ENCODE data around the gene HOXB3.

- TF ChIP-seq ZC3H10 (CRISPR knock-in tag; IDR thresholded peaks at IDR 0.05) (no peak), OSR1 (CRISPR knock-in tag; IDR thresholded peaks at IDR 0.05) (no peak), ZNF565 (CRISPR knock-in tag; conservative IDR thresholded peaks at IDR 0.05; ENCODE audit: low read depth) (no peak), SNAI2 (CRISPR knock-in tag; IDR thresholded peaks at IDR 0.05) (no peak), ZFP3 (CRISPR knock-in tag; IDR thresholded peaks at IDR 0.05) (no peak), ESRRG (CRISPR knock-in tag; IDR thresholded peaks at IDR 0.05) (no peak), ARNTL (CRISPR knock-in tag; IDR thresholded peaks at IDR 0.05; ENCODE audit: borderline replicate concordance, low read depth) (no peak), BACH2 (CRISPR knock-in tag; IDR thresholded peaks at IDR 0.05; ENCODE audit: borderline replicate concordance) (no peak)
- TF ChIP-seq, protein P1, sequence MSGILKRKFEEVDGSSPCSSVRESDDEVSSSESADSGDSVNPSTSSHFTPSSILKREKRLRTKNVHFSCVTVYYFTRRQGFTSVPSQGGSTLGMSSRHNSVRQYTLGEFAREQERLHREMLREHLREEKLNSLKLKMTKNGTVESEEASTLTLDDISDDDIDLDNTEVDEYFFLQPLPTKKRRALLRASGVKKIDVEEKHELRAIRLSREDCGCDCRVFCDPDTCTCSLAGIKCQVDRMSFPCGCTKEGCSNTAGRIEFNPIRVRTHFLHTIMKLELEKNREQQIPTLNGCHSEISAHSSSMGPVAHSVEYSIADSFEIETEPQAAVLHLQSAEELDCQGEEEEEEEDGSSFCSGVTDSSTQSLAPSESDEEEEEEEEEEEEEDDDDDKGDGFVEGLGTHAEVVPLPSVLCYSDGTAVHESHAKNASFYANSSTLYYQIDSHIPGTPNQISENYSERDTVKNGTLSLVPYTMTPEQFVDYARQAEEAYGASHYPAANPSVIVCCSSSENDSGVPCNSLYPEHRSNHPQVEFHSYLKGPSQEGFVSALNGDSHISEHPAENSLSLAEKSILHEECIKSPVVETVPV (CRISPR knock-in tag; IDR thresholded peaks at IDR 0.05): no peak
- TF ChIP-seq, protein P2, sequence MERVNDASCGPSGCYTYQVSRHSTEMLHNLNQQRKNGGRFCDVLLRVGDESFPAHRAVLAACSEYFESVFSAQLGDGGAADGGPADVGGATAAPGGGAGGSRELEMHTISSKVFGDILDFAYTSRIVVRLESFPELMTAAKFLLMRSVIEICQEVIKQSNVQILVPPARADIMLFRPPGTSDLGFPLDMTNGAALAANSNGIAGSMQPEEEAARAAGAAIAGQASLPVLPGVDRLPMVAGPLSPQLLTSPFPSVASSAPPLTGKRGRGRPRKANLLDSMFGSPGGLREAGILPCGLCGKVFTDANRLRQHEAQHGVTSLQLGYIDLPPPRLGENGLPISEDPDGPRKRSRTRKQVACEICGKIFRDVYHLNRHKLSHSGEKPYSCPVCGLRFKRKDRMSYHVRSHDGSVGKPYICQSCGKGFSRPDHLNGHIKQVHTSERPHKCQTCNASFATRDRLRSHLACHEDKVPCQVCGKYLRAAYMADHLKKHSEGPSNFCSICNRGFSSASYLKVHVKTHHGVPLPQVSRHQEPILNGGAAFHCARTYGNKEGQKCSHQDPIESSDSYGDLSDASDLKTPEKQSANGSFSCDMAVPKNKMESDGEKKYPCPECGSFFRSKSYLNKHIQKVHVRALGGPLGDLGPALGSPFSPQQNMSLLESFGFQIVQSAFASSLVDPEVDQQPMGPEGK (CRISPR knock-in tag; IDR thresholded peaks at IDR 0.05; ENCODE audit: borderline replicate concordance): no peak
- TF ChIP-seq, protein P3, sequence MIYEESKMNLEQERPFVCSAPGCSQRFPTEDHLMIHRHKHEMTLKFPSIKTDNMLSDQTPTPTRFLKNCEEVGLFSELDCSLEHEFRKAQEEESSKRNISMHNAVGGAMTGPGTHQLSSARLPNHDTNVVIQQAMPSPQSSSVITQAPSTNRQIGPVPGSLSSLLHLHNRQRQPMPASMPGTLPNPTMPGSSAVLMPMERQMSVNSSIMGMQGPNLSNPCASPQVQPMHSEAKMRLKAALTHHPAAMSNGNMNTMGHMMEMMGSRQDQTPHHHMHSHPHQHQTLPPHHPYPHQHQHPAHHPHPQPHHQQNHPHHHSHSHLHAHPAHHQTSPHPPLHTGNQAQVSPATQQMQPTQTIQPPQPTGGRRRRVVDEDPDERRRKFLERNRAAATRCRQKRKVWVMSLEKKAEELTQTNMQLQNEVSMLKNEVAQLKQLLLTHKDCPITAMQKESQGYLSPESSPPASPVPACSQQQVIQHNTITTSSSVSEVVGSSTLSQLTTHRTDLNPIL (CRISPR knock-in tag; IDR thresholded peaks at IDR 0.05; ENCODE audit: low read depth): no peak
Measured at GRCh38 chr17:48609033-48609432, 19.0 kb upstream of the HOXB3 start.

Data from SK-N-SH treated with all-trans-retinoic acid at 6 μM for 48 hours (cell line).